Effector memory CD4-positive, alpha-beta T cell (primary cell): ENCODE results near the gene ORMDL3.

Experiments used
- DNase-seq, 3 donors: peaks; one replicate each; pipeline ENCODE4 v3.0.0-alpha.2; 2020
- H3K27ac ChIP-seq: 2 replicates; pipeline ENCODE4 v1.7.0; 2013; ENCODE audit warnings: mild to moderate bottlenecking, low read length, moderate library complexity; ENCODE audit not compliant: insufficient read depth, poor library complexity, severe bottlenecking
- H3K27me3 ChIP-seq: replicated peaks from 2 replicates; pipeline ENCODE4 v1.7.0; 2013; ENCODE audit warnings: mild to moderate bottlenecking, low read length; ENCODE audit not compliant: insufficient read depth, control insufficient read depth, poor library complexity, severe bottlenecking
- H3K36me3 ChIP-seq: 2 replicates; pipeline ENCODE4 v1.7.0; 2013; ENCODE audit warnings: mild to moderate bottlenecking, low read length, moderate library complexity; ENCODE audit not compliant: control insufficient read depth, insufficient read depth
- H3K4me1 ChIP-seq: 2 replicates; pipeline ENCODE4 v1.7.0; 2013; ENCODE audit warnings: low read length, mild to moderate bottlenecking; ENCODE audit not compliant: control insufficient read depth, insufficient read depth, poor library complexity, severe bottlenecking
- H3K4me3 ChIP-seq: 2 replicates; pipeline ENCODE4 v1.7.0; 2013; ENCODE audit warnings: low read length, low read depth, mild to moderate bottlenecking; ENCODE audit not compliant: insufficient read depth, poor library complexity, severe bottlenecking
- H3K9me3 ChIP-seq: 2 replicates; pipeline ENCODE4 v1.7.0; 2013; ENCODE audit warnings: mild to moderate bottlenecking, low read length, moderate library complexity; ENCODE audit not compliant: control insufficient read depth

Gene ORMDL3

GRCh38 chr17:39937447-39937846 is 10.0 kb upstream of the ORMDL3 start:
- no peak overlapping the region for H3K27ac ChIP-seq
- no peak for DNase-seq
- peaks cover 3% of the 10 kb centered on the region for H3K4me1 ChIP-seq
- no peaks in the 10 kb centered on the region for H3K36me3 ChIP-seq
- no peaks in the 10 kb centered on the region for H3K27me3 ChIP-seq
- H3K4me3 ChIP-seq = no peak overlapping the region
- no peaks in the 10 kb centered on the region for H3K9me3 ChIP-seq

- Histone ChIP-seq H3K27me3 (no peaks in the 10 kb centered on the region), H3K4me3 (no peak overlapping the region), H3K9me3 (no peaks in the 10 kb centered on the region), H3K27ac (no peak overlapping the region), H3K4me1 (peaks cover 3% of the 10 kb centered on the region), H3K36me3 (no peaks in the 10 kb centered on the region)
- no peak for DNase-seq
These were observed 8.5 kb upstream of the ORMDL3 start for GRCh38 chr17:39935909-39936308.

- H3K27ac ChIP-seq = no peak overlapping the region
- H3K9me3 ChIP-seq = no peaks in the 10 kb centered on the region
- H3K4me1 ChIP-seq = no peaks in the 10 kb centered on the region
- H3K36me3 ChIP-seq = no peaks in the 10 kb centered on the region
- no peak overlapping the region for H3K4me3 ChIP-seq
- H3K27me3 ChIP-seq = no peaks in the 10 kb centered on the region
- no peak for DNase-seq
These were observed 6.9 kb upstream of the ORMDL3 start for GRCh38 chr17:39934324-39934723.

GRCh38 chr17:39933912-39934311 is 6.5 kb upstream of the ORMDL3 start:
- Histone ChIP-seq H3K27me3 (no peaks in the 10 kb centered on the region), H3K36me3 (no peaks in the 10 kb centered on the region), H3K9me3 (no peaks in the 10 kb centered on the region), H3K27ac (no peak overlapping the region), H3K4me1 (no peaks in the 10 kb centered on the region), H3K4me3 (no peak overlapping the region)
- DNase-seq = no peak

GRCh38 chr17:39929646-39930407 is 2.4 kb upstream of the ORMDL3 start:
- no peak overlapping the region for H3K27ac ChIP-seq
- DNase-seq = no peak
- no peaks in the 10 kb centered on the region for H3K27me3 ChIP-seq
- H3K4me1 ChIP-seq = peaks cover 19% of the 10 kb centered on the region
- H3K4me3 ChIP-seq = no peak overlapping the region
- no peaks in the 10 kb centered on the region for H3K9me3 ChIP-seq
- no peaks in the 10 kb centered on the region for H3K36me3 ChIP-seq

GRCh38 chr17:39928858-39929645 is 1.7 kb upstream of the ORMDL3 start:
- no peak overlapping the region for H3K4me3 ChIP-seq
- H3K9me3 ChIP-seq = no peaks in the 10 kb centered on the region
- DNase-seq = no peak
- H3K4me1 ChIP-seq = peaks cover 27% of the 10 kb centered on the region
- no peaks in the 10 kb centered on the region for H3K27me3 ChIP-seq
- H3K27ac ChIP-seq = no peak overlapping the region
- H3K36me3 ChIP-seq = peaks cover 3% of the 10 kb centered on the region

- Histone ChIP-seq H3K27ac (peak overlapping the region; percentile 86), H3K4me1 (peaks cover 28% of the 10 kb centered on the region)
- DNase-seq = no peak
These were observed 792 bp upstream of the ORMDL3 start for GRCh38 chr17:39927929-39928857.

GRCh38 chr17:39926588-39927100 is 757 bp downstream of the ORMDL3 start:
- Histone ChIP-seq H3K36me3 (peaks cover 26% of the 10 kb centered on the region), H3K27ac (peak overlapping the region; percentile 86), H3K9me3 (no peaks in the 10 kb centered on the region), H3K4me3 (peak overlapping the region; percentile 91), H3K27me3 (no peaks in the 10 kb centered on the region), H3K4me1 (peaks cover 32% of the 10 kb centered on the region)
- peak; percentile 30 to 48 (median 47) for DNase-seq

More at GRCh38 chr17:39927929-39928857, 792 bp upstream of the ORMDL3 start:
- Histone ChIP-seq H3K36me3 (peaks cover 12% of the 10 kb centered on the region), H3K4me3 (peak overlapping the region; percentile 91), H3K9me3 (no peaks in the 10 kb centered on the region), H3K27me3 (no peaks in the 10 kb centered on the region)

GRCh38 chr17:39926135-39926587 is 1.2 kb downstream of the ORMDL3 start:
- peak overlapping the region; percentile 91 for H3K4me3 ChIP-seq
- H3K27ac ChIP-seq = peak overlapping the region; percentile 86
- no peaks in the 10 kb centered on the region for H3K27me3 ChIP-seq
- H3K4me1 ChIP-seq = peaks cover 36% of the 10 kb centered on the region
- no peaks in the 10 kb centered on the region for H3K9me3 ChIP-seq
- DNase-seq = no peak
- H3K36me3 ChIP-seq = peaks cover 28% of the 10 kb centered on the region
